KG1 (cell line): ENCODE data around the gene SLC25A24.

ENCODE experiments used
- DNase-seq: peaks from one replicate; lab custom pipeline; 2025; lab: John Stamatoyannopoulos, UW

Gene SLC25A24

GRCh38 chr1:108096089-108096488 is 104.1 kb downstream of the SLC25A24 start:
- DNase-seq, result no peak

- no peak for DNase-seq
Observed at GRCh38 chr1:108089477-108089876, 110.7 kb downstream of the SLC25A24 start.

- DNase-seq, result no peak
Observed at GRCh38 chr1:108085628-108086027, 114.5 kb downstream of the SLC25A24 start.

GRCh38 chr1:108084866-108085477 is 115.2 kb downstream of the SLC25A24 start:
- DNase-seq, result no peak
